C1 segment of cervical spinal cord (tissue), 14 donors: ENCODE measurements around the gene ZNF365.
"Not testable (repeated sequence)": the region's sequence is repeated elsewhere in the genome, so short reads cannot be mapped to it uniquely, and the experiment has no call there.

Experiments used
- DNase-seq, 14 donors: peaks; one replicate each; lab custom pipeline; 2025; lab: John Stamatoyannopoulos, UW

ZNF365 gene

DNA sequence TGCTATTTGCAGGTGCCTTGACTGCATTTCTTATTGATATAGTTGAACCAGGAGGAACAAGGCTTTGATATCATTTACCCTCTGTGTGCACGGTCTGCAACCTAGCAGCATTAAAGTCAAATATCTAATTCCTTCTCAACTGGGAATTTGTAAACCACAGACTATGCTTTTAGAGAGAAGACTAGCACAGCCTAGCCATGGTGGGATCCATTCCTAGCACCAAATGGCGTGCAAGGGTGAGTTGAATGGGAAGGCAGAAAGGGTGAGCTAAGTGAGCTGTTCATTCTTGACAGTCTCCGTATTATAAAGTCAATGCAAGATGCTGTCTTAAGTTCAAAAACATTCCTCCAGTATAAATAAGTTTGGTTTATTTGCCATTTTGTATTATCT, 2.9 kb downstream of the ZNF365 start:
- DNase-seq = no peak

GRCh38 chr10:62377966-62378365, 3.8 kb downstream of the ZNF365 start:
- no peak for DNase-seq

- not testable (repeated sequence) for DNase-seq
Observed at GRCh38 chr10:62378877-62379276, 4.7 kb downstream of the ZNF365 start.

GRCh38 chr10:62379394-62379793, 5.2 kb downstream of the ZNF365 start:
- DNase-seq = peak in 9 of 14 donors; percentile 15 to 71 (median 32)

DNA sequence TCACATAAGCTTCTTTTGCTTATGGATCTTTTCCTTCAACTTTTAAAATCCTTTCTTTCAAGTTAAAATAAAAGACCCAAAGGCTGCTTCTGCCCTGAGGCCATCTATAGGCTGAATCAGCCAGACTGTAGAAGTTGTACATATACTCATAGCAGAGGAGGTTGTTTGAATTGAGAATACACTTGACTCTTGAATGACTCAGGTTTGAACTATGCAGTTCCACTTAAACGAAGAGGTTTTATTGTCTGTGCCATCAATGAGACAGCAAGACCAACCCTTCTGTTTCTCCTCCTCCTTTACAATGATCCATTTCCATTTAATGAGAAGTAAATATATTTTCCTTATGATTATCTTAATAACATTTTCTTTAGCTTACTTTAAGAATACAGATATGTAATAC, 5.8 kb downstream of the ZNF365 start:
- peak in 1 of 14 donors; percentile 11 for DNase-seq

DNA sequence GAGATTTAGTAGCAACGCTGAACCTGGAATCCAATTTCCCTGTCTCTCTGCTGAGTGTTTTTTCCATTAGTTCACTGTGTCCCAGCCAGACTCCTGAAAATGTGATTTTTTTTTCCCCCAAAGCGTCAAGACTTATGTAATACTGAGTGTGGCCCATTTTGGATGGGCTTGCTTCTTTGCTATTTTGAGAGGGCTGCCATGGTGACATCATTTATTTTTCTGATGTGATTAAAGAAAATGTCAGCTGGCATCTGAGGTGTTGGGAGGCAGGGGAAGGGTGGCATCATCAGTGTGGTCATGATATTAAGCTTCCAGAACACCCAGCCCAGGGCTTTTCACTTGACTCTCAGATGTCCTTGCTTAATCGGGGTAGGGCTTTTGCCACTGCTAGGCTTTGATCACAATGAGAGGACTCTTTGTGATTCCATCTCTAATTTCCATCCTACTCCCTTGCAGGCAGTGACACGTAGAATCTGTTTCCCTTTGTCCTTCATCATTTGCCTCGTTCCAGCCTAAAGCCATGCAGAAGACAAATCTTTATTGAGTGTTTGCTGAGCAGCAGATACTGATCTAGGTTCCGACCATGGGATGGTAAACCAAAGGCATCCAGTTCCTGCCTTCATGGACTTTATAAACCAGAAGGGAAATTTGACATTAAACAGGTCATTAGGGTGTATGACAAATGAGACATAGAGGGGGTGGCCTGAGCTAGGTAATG, 7.4 kb downstream of the ZNF365 start:
- DNase-seq = peak in 7 of 14 donors; percentile 5 to 41 (median 20)

GRCh38 chr10:62382831-62383230, 8.7 kb downstream of the ZNF365 start:
- no peak for DNase-seq

GRCh38 chr10:62384057-62384446, 9.9 kb downstream of the ZNF365 start:
- DNase-seq = no peak

GRCh38 chr10:62384447-62385081, 10.4 kb downstream of the ZNF365 start:
- DNase-seq = no peak

DNA sequence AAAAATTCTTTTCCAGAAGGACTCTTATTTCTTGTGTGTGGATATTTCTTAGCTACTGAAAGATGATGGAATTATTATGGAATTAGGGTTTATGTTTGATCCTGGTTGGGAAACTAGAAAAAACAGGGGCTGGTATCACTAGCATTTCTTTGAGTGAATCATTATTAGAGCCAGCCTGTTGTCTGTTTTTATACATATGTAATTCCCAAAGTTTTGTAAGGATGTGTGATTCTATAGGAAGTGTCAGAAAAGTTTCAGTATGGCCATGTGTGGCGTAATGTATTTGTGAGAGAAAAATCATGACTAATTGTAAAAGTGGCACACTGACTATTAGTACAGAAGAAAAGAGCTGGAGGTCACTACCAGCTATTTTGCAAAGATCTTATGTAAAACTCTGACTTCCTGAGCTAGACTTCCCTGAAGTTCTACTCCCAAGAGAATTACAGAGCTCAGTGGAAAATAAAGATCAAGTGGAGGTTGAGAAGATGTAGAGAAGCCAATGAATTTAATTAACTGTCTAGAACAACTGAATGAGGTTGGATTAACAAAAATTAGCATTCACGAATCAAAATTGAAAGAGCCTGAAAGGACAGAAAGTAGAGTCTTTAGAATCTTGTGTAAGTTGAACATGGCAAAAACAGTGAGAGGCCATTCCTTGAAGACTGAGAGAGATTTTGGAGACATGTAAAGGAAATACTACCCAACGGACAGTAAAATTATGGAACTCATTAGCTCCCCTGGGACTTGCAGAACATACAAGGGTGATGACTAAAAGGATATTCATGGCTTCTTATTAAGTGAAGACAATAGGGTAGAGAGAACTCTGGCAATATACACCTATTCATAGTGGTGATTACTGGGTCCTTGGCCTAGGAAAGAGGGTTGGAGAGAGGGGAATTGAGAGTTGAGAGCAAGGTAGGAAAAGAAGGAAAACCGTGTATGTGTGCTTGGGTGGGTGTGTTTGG, 12.5 kb downstream of the ZNF365 start:
- no peak for DNase-seq

DNA sequence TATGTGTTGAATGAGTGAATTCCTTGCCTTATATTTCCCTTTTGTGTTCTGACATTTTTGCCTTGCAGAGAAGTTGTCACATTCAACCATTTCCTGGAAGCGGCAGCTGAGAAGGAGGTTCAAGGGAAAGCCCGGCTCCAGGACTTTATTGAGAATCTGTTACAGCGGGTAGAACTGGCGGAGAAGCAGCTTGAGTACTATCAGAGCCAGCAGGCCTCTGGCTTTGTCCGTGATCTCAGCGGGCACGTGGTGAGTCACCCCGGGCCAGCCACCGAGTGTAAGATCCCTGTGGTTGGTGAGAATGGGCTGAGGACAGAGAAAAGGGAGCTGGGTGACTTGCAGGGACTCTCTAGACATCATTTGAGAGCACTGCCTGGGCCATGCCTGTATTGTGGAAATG, 14.2 kb downstream of the ZNF365 start:
- peak in 8 of 14 donors; percentile 9 to 76 (median 33) for DNase-seq

GRCh38 chr10:62390497-62391176, 16.5 kb downstream of the ZNF365 start:
- DNase-seq = no peak

- no peak for DNase-seq
Observed at GRCh38 chr10:62393237-62393636, 19.1 kb downstream of the ZNF365 start.

GRCh38 chr10:62394556-62395018, 20.4 kb downstream of the ZNF365 start:
- DNase-seq = peak in 1 of 14 donors; percentile 19

- DNase-seq = no peak
Observed at GRCh38 chr10:62395892-62396291, 21.7 kb downstream of the ZNF365 start.

DNA sequence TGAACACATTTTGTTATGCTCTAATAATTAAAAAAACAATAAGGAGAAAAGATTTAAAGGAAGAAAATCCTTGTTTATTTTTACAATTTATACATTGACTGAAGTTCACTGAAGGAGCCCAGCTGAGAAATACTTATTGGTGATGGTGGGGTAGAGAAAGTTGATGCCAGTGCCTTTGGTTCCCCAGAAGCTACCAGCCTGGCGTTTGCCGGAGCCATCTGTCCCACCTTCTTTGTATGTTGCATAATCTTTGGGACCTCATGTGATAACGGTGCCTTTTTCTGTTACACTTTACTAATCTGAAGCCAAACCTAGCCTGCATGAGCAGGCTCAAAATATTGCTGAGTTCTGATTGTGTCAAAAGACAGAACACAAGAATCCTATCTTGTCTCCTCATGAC, 22.7 kb downstream of the ZNF365 start:
- DNase-seq = no peak

- DNase-seq = no peak
Observed at GRCh38 chr10:62399211-62399610, 25.0 kb downstream of the ZNF365 start.

- no peak for DNase-seq
Observed at GRCh38 chr10:62402508-62402907, 28.3 kb downstream of the ZNF365 start.

DNA sequence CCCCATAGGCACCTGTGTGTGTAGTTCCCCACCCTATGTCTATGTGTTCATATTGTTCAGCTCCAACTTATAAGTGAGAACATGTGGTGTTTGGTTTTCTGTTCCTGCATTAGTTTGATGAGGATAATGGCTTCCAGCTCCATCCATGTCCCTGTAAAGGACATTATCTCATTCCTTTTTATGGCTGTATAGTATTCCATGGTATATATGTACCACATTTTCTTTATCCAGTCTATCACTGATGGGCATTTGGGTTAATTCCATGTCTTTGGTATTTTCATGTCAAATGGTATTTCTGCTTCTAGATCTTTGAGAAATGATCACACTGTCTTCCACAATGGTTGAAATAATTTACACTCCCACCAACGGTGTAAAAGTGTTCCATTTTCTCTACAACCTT, 36.4 kb downstream of the ZNF365 start:
- not testable (repeated sequence) for DNase-seq

- DNase-seq = not testable (repeated sequence)
Observed at GRCh38 chr10:62410934-62411333, 36.8 kb downstream of the ZNF365 start.

DNA sequence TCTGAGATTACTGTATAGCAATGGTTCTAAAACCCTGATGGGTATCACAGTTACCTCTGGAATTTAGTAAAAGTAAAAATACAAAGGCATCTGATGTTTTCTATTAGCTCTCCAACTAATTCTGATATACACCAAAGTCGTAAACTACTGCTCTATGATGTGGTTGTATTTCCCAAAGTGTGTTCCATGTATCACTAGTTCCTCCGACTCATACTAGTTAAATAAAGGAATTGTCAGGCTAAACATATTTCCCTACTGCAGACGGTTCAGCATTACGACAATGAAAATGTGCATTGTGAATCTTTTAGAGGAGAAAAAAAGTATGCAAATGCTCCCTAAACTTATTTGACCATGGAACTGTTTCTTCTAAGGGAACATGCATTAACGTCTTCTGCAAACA, 38.9 kb downstream of the ZNF365 start:
- DNase-seq = no peak
